H1 (cell line): ENCODE measurements around the gene SYTL1. TPM values are rescaled to one million over a fixed set of nuclear protein-coding genes. Genes with fewer than 3 reads are reported as not detected.
"Not testable (repeated sequence)": the region's sequence is repeated elsewhere in the genome, so short reads cannot be mapped to it uniquely, and the experiment has no call there.

Experiments
- CTCF ChIA-PET: fragments of 300-600 bp; sonication (Branson Sonifier 250); formaldehyde crosslinking; loops from one replicate; lab custom pipeline; 2021; ENCODE audit not compliant: partially characterized antibody; lab: Charles Lee
- POLR2A ChIA-PET: fragments of 300-600 bp; sonication (Branson Sonifier 250); formaldehyde crosslinking; loops from one replicate; lab custom pipeline; 2021; ENCODE audit warnings: inconsistent platforms; ENCODE audit not compliant: partially characterized antibody; lab: Charles Lee
- DNase-seq, 2 experiments: peaks; one replicate each; pipeline versions ENCODE4 v3.0.0 to v3.0.0-alpha.2; 2010 to 2022; ENCODE audit warnings: low spot score in 2 of 2, low read depth in 1 of 2, mixed read lengths in 1 of 2
- FAIRE-seq: peaks from 2 replicates; lab custom pipeline; 2011; peaks lifted over from hg19 to GRCh38; lab: Jason Lieb, UNC
- H2AFZ ChIP-seq: 2 replicates; pipeline ENCODE4 v1.8.1; 2012; ENCODE audit warnings: low read length, inconsistent platforms
- H2AK5ac ChIP-seq: 2 replicates; pipeline ENCODE4 v1.6.1; 2013; ENCODE audit warnings: low read depth, low read length
- H2BK120ac ChIP-seq: replicated peaks from 2 replicates; pipeline ENCODE3; 2013; ENCODE audit warnings: low read depth, low read length, inconsistent platforms
- H2BK12ac ChIP-seq: 2 replicates; pipeline ENCODE4 v1.6.1; 2013; ENCODE audit warnings: low read depth, low read length
- H2BK15ac ChIP-seq: 2 replicates; pipeline ENCODE4 v1.6.1; 2013; ENCODE audit warnings: low read length
- H2BK20ac ChIP-seq: 2 replicates; pipeline ENCODE4 v1.6.1; 2013; ENCODE audit warnings: low read length
- H2BK5ac ChIP-seq: 2 replicates; pipeline ENCODE4 v1.6.1; 2013; ENCODE audit warnings: low read depth, low read length
- H3K14ac ChIP-seq: 2 replicates; pipeline ENCODE4 v1.6.1; 2013; ENCODE audit warnings: inconsistent platforms; ENCODE audit not compliant: insufficient read length
- H3K18ac ChIP-seq: 2 replicates; pipeline ENCODE4 v1.6.1; 2013; ENCODE audit warnings: low read length; ENCODE audit errors: extremely low read depth
- H3K23ac ChIP-seq: 2 replicates; pipeline ENCODE4 v1.6.1; 2013; ENCODE audit warnings: inconsistent platforms; ENCODE audit not compliant: insufficient read length
- H3K23me2 ChIP-seq: 2 replicates; pipeline ENCODE4 v1.6.1; 2013; ENCODE audit warnings: low read depth, low read length
- H3K27ac ChIP-seq: 2 replicates; pipeline ENCODE4 v1.6.1; 2011; ENCODE audit warnings: low read depth, low read length, inconsistent platforms
- H3K27me3 ChIP-seq, 4 experiments: replicated peaks in 1 of 4; 1 replicate in 1 of 4; 2 replicates in 3 of 4; pipeline versions ENCODE4 v1.6.1 to v1.8.1; 2011 to 2013; ENCODE audit warnings: low read length in 3 of 4, mild to moderate bottlenecking in 3 of 4, inconsistent platforms in 2 of 4, mixed read lengths in 2 of 4, moderate library complexity in 1 of 4; ENCODE audit not compliant: control insufficient read depth in 3 of 4, insufficient read depth in 3 of 4; ENCODE audit errors: extremely low read depth in 1 of 4
- H3K36me3 ChIP-seq, 4 experiments: 2 replicates each; pipeline versions ENCODE4 v1.6.1 to v1.8.1; 2011 to 2013; ENCODE audit warnings: mild to moderate bottlenecking in 4 of 4, low read length in 3 of 4, moderate library complexity in 2 of 4, control low read depth in 1 of 4, inconsistent platforms in 1 of 4; ENCODE audit not compliant: insufficient read depth in 4 of 4, control insufficient read depth in 2 of 4
- H3K4ac ChIP-seq: replicated peaks from 2 replicates; pipeline ENCODE3; 2013; ENCODE audit warnings: low read length, low read depth, mixed read lengths, inconsistent platforms; ENCODE audit not compliant: insufficient read length
- H3K4me1 ChIP-seq, 4 experiments: replicated peaks in 1 of 4; 1 replicate in 1 of 4; 2 replicates in 3 of 4; pipeline versions ENCODE4 v1.6.1 to v1.8.1; 2011 to 2013; ENCODE audit warnings: low read length in 3 of 4, inconsistent platforms in 2 of 4, mixed read lengths in 1 of 4; ENCODE audit not compliant: insufficient read depth in 4 of 4, control insufficient read depth in 3 of 4
- H3K4me2 ChIP-seq, 2 experiments: 2 replicates each; pipeline versions ENCODE4 v1.6.1 to v1.8.1; 2011 to 2013; ENCODE audit warnings: low read depth in 2 of 2, low read length in 2 of 2, control low read depth in 1 of 2, inconsistent platforms in 1 of 2, mild to moderate bottlenecking in 1 of 2; ENCODE audit not compliant: insufficient read depth in 1 of 2
- H3K4me3 ChIP-seq, 4 experiments: fragments of 200-600, 300-600 bp in 1 of 4; sonication (generic), shearing (Covaris generic), sonication (Bioruptor Twin) in 1 of 4; 2 replicates each; pipeline versions ENCODE4 v1.5.1 to v1.8.1; 2011 to 2016; ENCODE audit warnings: low read length in 4 of 4, low read depth in 3 of 4, control low read depth in 2 of 4, inconsistent platforms in 2 of 4, mild to moderate bottlenecking in 2 of 4, mixed read lengths in 1 of 4, moderate library complexity in 1 of 4; ENCODE audit not compliant: insufficient read depth in 2 of 4; ENCODE audit errors: extremely low read depth in 1 of 4
- H3K56ac ChIP-seq: replicated peaks from 2 replicates; pipeline ENCODE3; 2013; ENCODE audit warnings: low read depth, mild to moderate bottlenecking, mixed read lengths, low read length, inconsistent platforms; ENCODE audit not compliant: insufficient read length
- H3K79me1 ChIP-seq: 2 replicates; pipeline ENCODE4 v1.6.1; 2013; ENCODE audit warnings: low read depth, low read length, control low read depth
- H3K79me2 ChIP-seq, 2 experiments: 2 replicates each; pipeline versions ENCODE4 v1.6.1 to v1.8.1; 2012 to 2013; ENCODE audit warnings: low read length in 2 of 2, mild to moderate bottlenecking in 2 of 2, inconsistent platforms in 1 of 2; ENCODE audit not compliant: insufficient read depth in 2 of 2, control insufficient read depth in 1 of 2
- H3K9ac ChIP-seq, 4 experiments: replicated peaks in 1 of 4; 1 replicate in 1 of 4; 2 replicates in 3 of 4; pipeline versions ENCODE4 v1.6.1 to v1.8.1; 2011 to 2013; ENCODE audit warnings: low read depth in 3 of 4, low read length in 3 of 4, control low read depth in 2 of 4, mild to moderate bottlenecking in 2 of 4, moderate library complexity in 2 of 4, inconsistent platforms in 1 of 4; ENCODE audit errors: extremely low read depth in 1 of 4
- H3K9me3 ChIP-seq, 2 experiments: 2 replicates each; pipeline versions ENCODE4 v1.6.1 to v1.8.1; 2012 to 2013; ENCODE audit warnings: mild to moderate bottlenecking in 2 of 2, moderate library complexity in 2 of 2, control low read depth in 1 of 2, inconsistent platforms in 1 of 2, low read depth in 1 of 2, low read length in 1 of 2, mixed read lengths in 1 of 2; ENCODE audit not compliant: insufficient read depth in 2 of 2
- H4K20me1 ChIP-seq, 2 experiments: replicated peaks in 1 of 2; 2 replicates each; pipeline versions ENCODE3 to v1.8.1; 2011 to 2013; ENCODE audit warnings: inconsistent platforms in 2 of 2, low read length in 2 of 2, mild to moderate bottlenecking in 1 of 2; ENCODE audit not compliant: insufficient read depth in 2 of 2, control insufficient read depth in 1 of 2
- H4K5ac ChIP-seq: 2 replicates; pipeline ENCODE4 v1.6.1; 2013; ENCODE audit warnings: low read length, low read depth, mixed read lengths, inconsistent platforms; ENCODE audit not compliant: insufficient read length
- H4K8ac ChIP-seq: 2 replicates; pipeline ENCODE4 v1.8.0; 2013; ENCODE audit warnings: mild to moderate bottlenecking, moderate library complexity, low read length, inconsistent platforms; ENCODE audit not compliant: insufficient read depth; ENCODE audit errors: extremely low read depth
- H4K91ac ChIP-seq: replicated peaks from 2 replicates; pipeline ENCODE3; 2013; ENCODE audit warnings: low read length, mixed read lengths, inconsistent platforms; ENCODE audit not compliant: insufficient read length
- WGBS, 2 experiments: shearing (Covaris generic) in 1 of 2; methylation state at CpG; one replicate each; pipeline versions ENCODE4 v1.1.6 to v1.1.7; 2013 to 2015; ENCODE audit warnings: low lambda C conversion rate in 2 of 2, mixed read lengths in 2 of 2, inconsistent platforms in 1 of 2, low coverage in 1 of 2, missing lambda C conversion rate in 1 of 2; ENCODE audit not compliant: insufficient replicate concordance in 2 of 2, insufficient coverage in 1 of 2, insufficient read length in 1 of 2; ENCODE audit errors: extremely low coverage in 1 of 2, missing lambda C conversion rate in 1 of 2; 5-methylcytosine and 5-hydroxymethylcytosine counted together
- polyA plus RNA-seq, 7 experiments: library from polyadenylated mRNA; depleted of rRNA in 3 of 7; stranded (reverse) in 5 of 7; unstranded in 2 of 7; fragments of >200 nt in 5 of 7; fragments of 200-250 nt in 2 of 7; gene quantifications; 1 replicate in 5 of 7; 2 replicates in 1 of 7; 4 replicates in 1 of 7; pipeline versions ENCODE4 v1.2.1 to v1.2.3, GENCODE V29; 2011 to 2013; ENCODE audit warnings: missing spikeins in 2 of 7, mixed read lengths in 2 of 7
- total RNA-seq: library from RNA; stranded (reverse); fragmentation: NEBNext Ultra II Directional; extraction: Animal tissue kit (Norgen Biotek cat#: 25700); gene quantifications from 2 replicates; pipeline ENCODE4 v1.2.1, GENCODE V29; 2021

The SYTL1 gene
- total and polyA plus RNA-seq, 2 of the 8 experiments (the other 6 are each of a cell fraction or from before 2014, with no cell fraction given), result 6.4 to 19.5 TPM

DNA sequence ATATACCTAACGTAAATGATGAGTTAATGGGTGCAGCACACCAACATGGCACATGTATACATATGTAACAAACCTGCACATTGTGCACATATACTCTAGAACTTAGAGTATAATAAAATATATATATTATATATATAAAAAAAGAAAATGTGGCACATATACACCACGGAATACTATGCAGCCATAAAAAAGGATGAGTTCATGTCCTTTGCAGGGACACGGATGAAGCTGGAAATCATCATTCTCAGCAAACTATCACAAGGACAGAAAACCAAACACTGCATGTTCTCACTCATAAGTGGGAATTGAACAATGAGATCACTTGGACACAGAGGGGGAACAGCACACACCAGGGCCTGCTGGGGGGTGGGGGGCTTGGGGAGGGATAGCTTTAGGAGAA lies 43.0 kb downstream of the SYTL1 start:
- not testable (repeated sequence) for H3K4ac ChIP-seq, H3K18ac ChIP-seq, H3K27ac ChIP-seq, H2BK120ac ChIP-seq, H3K56ac ChIP-seq, H3K79me2 ChIP-seq, H4K91ac ChIP-seq, H3K79me1 ChIP-seq, H3K9ac ChIP-seq, H2BK5ac ChIP-seq, H2BK15ac ChIP-seq, H3K4me2 ChIP-seq, H3K4me1 ChIP-seq, H4K20me1 ChIP-seq, H4K5ac ChIP-seq, H2AFZ ChIP-seq, H3K9me3 ChIP-seq, FAIRE-seq, H3K4me3 ChIP-seq, H3K23ac ChIP-seq, H2BK12ac ChIP-seq, H3K23me2 ChIP-seq, H2BK20ac ChIP-seq, H4K8ac ChIP-seq, DNase-seq, H3K36me3 ChIP-seq, H2AK5ac ChIP-seq, H3K14ac ChIP-seq
- POLR2A ChIA-PET, result interaction anchor here (0.6 to 3.5 kb wide), 5 partner anchors 16 to 1126 kb away, joined by 3 to 8 read pairs (median 4); no protein-coding TSS in a partner anchor
- CTCF ChIA-PET, result interaction anchor here (0.6 to 18.9 kb wide), 9 partner anchors 14 to 221 kb away, joined by 3 to 625 read pairs (median 5); partner anchors contain the start of genes FCN3 and MAP3K6
- H3K27me3 ChIP-seq, result peaks cover 0 to 16% (median 9%) of the 10 kb centered on the region in 4 experiments; a peak in 6 of 7 replicates
- WGBS, 2 experiments, result 84% methylated on average over 3 of the region's 3 CpGs; no CpG with 5 or more reads in 1 of the 2 experiments
